Measurements from ENCODE around the gene CALML3.

CALML3 gene

GRCh38 chr10:5564537-5565204, 39.9 kb downstream of the CALML3 start:
- no peak for TF ChIP-seq GATA2 (IDR thresholded peaks at IDR 0.05; ENCODE audit: low read depth, low read length)
- TF ChIP-seq GATA3 (IDR thresholded peaks at IDR 0.05; ENCODE audit: low read depth, low read length), result no peak

GRCh38 chr10:5565205-5565545, 40.4 kb downstream of the CALML3 start:
- TF ChIP-seq GATA3 (IDR thresholded peaks at IDR 0.05; ENCODE audit: low read depth, low read length) (no peak), GATA2 (IDR thresholded peaks at IDR 0.05; ENCODE audit: low read depth, low read length) (no peak)

- TF ChIP-seq GATA2 (IDR thresholded peaks at IDR 0.05; ENCODE audit: low read depth, low read length) (no peak), GATA3 (IDR thresholded peaks at IDR 0.05; ENCODE audit: low read depth, low read length) (no peak)
Measured at GRCh38 chr10:5565671-5566581, 41.2 kb downstream of the CALML3 start.

GRCh38 chr10:5566614-5567013, 41.9 kb downstream of the CALML3 start:
- TF ChIP-seq GATA2 (IDR thresholded peaks at IDR 0.05; ENCODE audit: low read depth, low read length) (no peak), GATA3 (IDR thresholded peaks at IDR 0.05; ENCODE audit: low read depth, low read length) (no peak)

GRCh38 chr10:5567477-5567876, 42.7 kb downstream of the CALML3 start:
- TF ChIP-seq GATA3 (IDR thresholded peaks at IDR 0.05; ENCODE audit: low read depth, low read length) (no peak), GATA2 (IDR thresholded peaks at IDR 0.05; ENCODE audit: low read depth, low read length) (no peak)

GRCh38 chr10:5568984-5569383, 44.2 kb downstream of the CALML3 start:
- no peak for TF ChIP-seq GATA2 (IDR thresholded peaks at IDR 0.05; ENCODE audit: low read depth, low read length)
- TF ChIP-seq GATA3 (IDR thresholded peaks at IDR 0.05; ENCODE audit: low read depth, low read length), result no peak

- TF ChIP-seq GATA2 (IDR thresholded peaks at IDR 0.05; ENCODE audit: low read depth, low read length), result no peak
- TF ChIP-seq GATA3 (IDR thresholded peaks at IDR 0.05; ENCODE audit: low read depth, low read length), result no peak
Measured at GRCh38 chr10:5569568-5569967, 44.8 kb downstream of the CALML3 start.

- TF ChIP-seq GATA3 (IDR thresholded peaks at IDR 0.05; ENCODE audit: low read depth, low read length) (no peak), GATA2 (IDR thresholded peaks at IDR 0.05; ENCODE audit: low read depth, low read length) (no peak)
Measured at GRCh38 chr10:5570007-5570655, 45.4 kb downstream of the CALML3 start.

- TF ChIP-seq GATA3 (IDR thresholded peaks at IDR 0.05; ENCODE audit: low read depth, low read length) (no peak), GATA2 (IDR thresholded peaks at IDR 0.05; ENCODE audit: low read depth, low read length) (no peak)
Measured at GRCh38 chr10:5570979-5571810, 46.4 kb downstream of the CALML3 start.

- TF ChIP-seq GATA2 (IDR thresholded peaks at IDR 0.05; ENCODE audit: low read depth, low read length) (no peak), GATA3 (IDR thresholded peaks at IDR 0.05; ENCODE audit: low read depth, low read length) (no peak)
Measured at GRCh38 chr10:5571826-5572225, 47.1 kb downstream of the CALML3 start.

GRCh38 chr10:5573319-5573950, 48.7 kb downstream of the CALML3 start:
- TF ChIP-seq GATA2 (IDR thresholded peaks at IDR 0.05; ENCODE audit: low read depth, low read length) (no peak), GATA3 (IDR thresholded peaks at IDR 0.05; ENCODE audit: low read depth, low read length) (no peak)

GRCh38 chr10:5573968-5574641, 49.3 kb downstream of the CALML3 start:
- TF ChIP-seq GATA3 (IDR thresholded peaks at IDR 0.05; ENCODE audit: low read depth, low read length), result no peak
- peak; percentile 30; the same call in 1 of the 2 replicates for TF ChIP-seq GATA2 (IDR thresholded peaks at IDR 0.05; ENCODE audit: low read depth, low read length)

Measured in SH-SY5Y (cell line).